ENCODE results near the gene SLC45A2.
"Not testable (repeated sequence)": the region's sequence is repeated elsewhere in the genome, so short reads cannot be mapped to it uniquely, and the experiment has no call there.

SLC45A2 gene

DNA sequence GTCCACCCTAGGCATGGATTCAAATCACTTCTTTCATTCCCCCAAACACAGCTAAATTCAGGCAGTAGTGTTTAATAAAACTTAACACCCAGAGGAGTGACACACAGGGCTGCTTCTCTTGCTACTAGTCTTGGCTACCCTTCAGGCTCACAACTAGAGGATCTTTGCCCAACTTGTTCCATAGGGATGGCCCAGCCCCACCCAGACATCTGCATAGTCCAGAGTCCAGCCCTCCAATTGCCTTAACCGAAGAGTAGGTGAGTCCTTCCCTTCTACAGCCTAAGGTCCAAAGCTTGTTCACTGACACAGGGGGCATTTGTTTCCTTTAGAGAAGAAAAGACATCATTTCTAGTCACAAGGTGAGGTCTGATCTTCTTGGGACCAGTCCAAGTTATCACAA is 63.5 kb downstream of the SLC45A2 start:
- DNase-seq (ENCODE audit: low spot score): no peak

DNA sequence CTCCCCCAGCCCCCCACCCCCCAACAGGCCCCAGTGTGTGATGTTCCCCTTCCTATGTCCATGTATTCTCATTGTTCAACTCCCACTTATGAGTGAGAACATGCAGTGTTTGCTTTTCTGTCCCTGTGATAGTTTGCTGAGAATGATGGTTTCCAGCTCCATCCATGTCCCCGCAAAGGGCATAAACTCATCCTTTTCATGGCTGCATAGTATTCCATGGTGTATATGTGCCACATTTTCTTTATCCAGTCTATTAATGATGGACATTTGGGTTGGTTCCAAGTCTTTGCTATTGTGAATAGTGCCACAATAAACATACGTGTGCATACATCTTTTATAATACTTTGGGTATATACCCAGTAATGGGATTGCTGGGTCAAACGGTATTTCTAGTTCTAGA is 69.6 kb downstream of the SLC45A2 start:
- DNase-seq (ENCODE audit: low spot score): not testable (repeated sequence)

GRCh38 chr5:33906248-33906647 is 78.2 kb downstream of the SLC45A2 start:
- not testable (repeated sequence) for DNase-seq (ENCODE audit: low spot score)

- no peak for DNase-seq (ENCODE audit: low spot score)
Observed at GRCh38 chr5:33905381-33905780, 79.1 kb downstream of the SLC45A2 start.

GRCh38 chr5:33903118-33903517 is 81.4 kb downstream of the SLC45A2 start:
- DNase-seq (ENCODE audit: low spot score): no peak

- DNase-seq (ENCODE audit: low spot score): no peak
Observed at GRCh38 chr5:33901156-33901555, 83.3 kb downstream of the SLC45A2 start.
